Endodermal cell (in vitro differentiated cells): ENCODE data around the gene CTNND2. TPM values are rescaled to one million over a fixed set of nuclear protein-coding genes. Genes with fewer than 3 reads are reported as not detected.

Experiments used
- DNase-seq: peaks from one replicate; pipeline ENCODE4 v3.0.0-alpha.2; 2017
- H3K27ac ChIP-seq: 2 replicates; pipeline ENCODE4 v1.5.1; 2013; ENCODE audit warnings: mild to moderate bottlenecking, low read depth, low read length, moderate library complexity
- H3K27me3 ChIP-seq: 2 replicates; pipeline ENCODE4 v1.6.1; 2013; ENCODE audit warnings: mild to moderate bottlenecking, low read length, moderate library complexity; ENCODE audit not compliant: insufficient read depth, control insufficient read depth, poor library complexity, severe bottlenecking
- H3K36me3 ChIP-seq: 2 replicates; pipeline ENCODE4 v1.7.0; 2013; ENCODE audit warnings: mild to moderate bottlenecking, low read length, moderate library complexity; ENCODE audit not compliant: control insufficient read depth, insufficient read depth
- H3K4me1 ChIP-seq: one replicate; pipeline ENCODE4 v1.7.0; 2013; ENCODE audit warnings: low read length; ENCODE audit not compliant: control insufficient read depth, insufficient read depth
- H3K4me3 ChIP-seq: 2 replicates; pipeline ENCODE4 v1.5.1; 2013; ENCODE audit warnings: mild to moderate bottlenecking, low read length, moderate library complexity
- H3K9ac ChIP-seq: 2 replicates; pipeline ENCODE4 v1.6.1; 2013; ENCODE audit warnings: mild to moderate bottlenecking, low read length, moderate library complexity; ENCODE audit not compliant: poor library complexity, severe bottlenecking; ENCODE audit errors: extremely low read depth
- H3K9me3 ChIP-seq: 2 replicates; pipeline ENCODE4 v1.6.1; 2013; ENCODE audit warnings: mild to moderate bottlenecking, low read length, moderate library complexity; ENCODE audit not compliant: control insufficient read depth
- H3K27ac Mint-ChIP-seq: 2 replicates; pipeline ENCODE4 v1.8.0; 2020; ENCODE audit warnings: mixed read lengths
- H3K27me3 Mint-ChIP-seq: 2 replicates; pipeline ENCODE4 v1.8.0; 2021; ENCODE audit warnings: mild to moderate bottlenecking, mixed read lengths; ENCODE audit not compliant: insufficient read depth
- H3K36me3 Mint-ChIP-seq: 2 replicates; pipeline ENCODE4 v1.8.0; 2020; ENCODE audit warnings: low read depth, mixed read lengths
- H3K4me1 Mint-ChIP-seq: 2 replicates; pipeline ENCODE4 v1.8.0; 2020; ENCODE audit warnings: mixed read lengths
- H3K4me3 Mint-ChIP-seq: 2 replicates; pipeline ENCODE4 v1.8.0; 2020; ENCODE audit warnings: mild to moderate bottlenecking, moderate library complexity, mixed read lengths
- H3K9me3 Mint-ChIP-seq: 2 replicates; pipeline ENCODE4 v1.8.0; 2020; ENCODE audit warnings: mild to moderate bottlenecking, mixed read lengths
- WGBS, 2 experiments: methylation state at CpG; one replicate each; pipeline versions ENCODE4 v1.1.5 to v1.1.7; 2013; ENCODE audit warnings: missing lambda C conversion rate in 2 of 2, mixed read lengths in 1 of 2; ENCODE audit not compliant: insufficient coverage in 1 of 2, insufficient read length in 1 of 2; 5-methylcytosine and 5-hydroxymethylcytosine counted together
- total RNA-seq, 2 donors: library from RNA; stranded (reverse); fragmentation: NEBNext Ultra II Directional in 1 of 2; extraction: Animal tissue kit (Norgen Biotek cat#: 25700) in 1 of 2; gene quantifications; 2 replicates in 1 of 2; 3 replicates in 1 of 2; pipeline ENCODE4 v1.2.1, GENCODE V29; 2021
- TF ChIP-seq, protein P1 (sequence below): fragments of 200-600 bp; sonication (generic); conservative IDR thresholded peaks from 2 replicates; pipeline ENCODE4 v1.5.0; 2021; ENCODE audit warnings: antibody characterized with exemption, mild to moderate bottlenecking

CTNND2 gene
- total RNA-seq, 2 donors from 2014 or later, result 6.5 to 10.3 TPM

DNA sequence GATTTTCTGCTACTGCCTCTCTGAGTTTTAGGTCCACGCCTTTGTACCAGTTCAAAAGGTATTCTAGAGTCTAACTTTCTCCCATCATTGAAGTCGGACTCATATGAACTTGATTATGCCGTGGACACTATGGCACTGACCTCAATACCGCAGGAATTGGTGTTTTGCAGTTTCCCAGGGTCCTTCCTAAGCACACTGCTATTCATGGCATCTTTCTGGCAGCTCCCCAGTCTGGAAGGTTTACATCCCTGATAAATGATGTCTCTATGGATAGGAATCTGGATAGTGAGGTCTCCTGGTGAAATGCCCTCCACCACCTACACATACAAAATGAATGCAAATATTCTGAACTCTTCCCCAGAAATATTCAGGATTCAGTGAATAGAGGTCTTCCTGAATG lies 422.2 kb downstream of the CTNND2 start:
- Histone ChIP-seq H3K4me3 (no peak overlapping the region), H3K27me3 (no peaks in the 10 kb centered on the region), H3K27ac (no peak overlapping the region), H3K36me3 (no peaks in the 10 kb centered on the region), H3K9me3 (no peaks in the 10 kb centered on the region), H3K9ac (no peak overlapping the region), H3K4me1 (no peaks in the 10 kb centered on the region)
- TF ChIP-seq, protein P1, sequence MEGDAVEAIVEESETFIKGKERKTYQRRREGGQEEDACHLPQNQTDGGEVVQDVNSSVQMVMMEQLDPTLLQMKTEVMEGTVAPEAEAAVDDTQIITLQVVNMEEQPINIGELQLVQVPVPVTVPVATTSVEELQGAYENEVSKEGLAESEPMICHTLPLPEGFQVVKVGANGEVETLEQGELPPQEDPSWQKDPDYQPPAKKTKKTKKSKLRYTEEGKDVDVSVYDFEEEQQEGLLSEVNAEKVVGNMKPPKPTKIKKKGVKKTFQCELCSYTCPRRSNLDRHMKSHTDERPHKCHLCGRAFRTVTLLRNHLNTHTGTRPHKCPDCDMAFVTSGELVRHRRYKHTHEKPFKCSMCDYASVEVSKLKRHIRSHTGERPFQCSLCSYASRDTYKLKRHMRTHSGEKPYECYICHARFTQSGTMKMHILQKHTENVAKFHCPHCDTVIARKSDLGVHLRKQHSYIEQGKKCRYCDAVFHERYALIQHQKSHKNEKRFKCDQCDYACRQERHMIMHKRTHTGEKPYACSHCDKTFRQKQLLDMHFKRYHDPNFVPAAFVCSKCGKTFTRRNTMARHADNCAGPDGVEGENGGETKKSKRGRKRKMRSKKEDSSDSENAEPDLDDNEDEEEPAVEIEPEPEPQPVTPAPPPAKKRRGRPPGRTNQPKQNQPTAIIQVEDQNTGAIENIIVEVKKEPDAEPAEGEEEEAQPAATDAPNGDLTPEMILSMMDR, result no peak
- Mint-ChIP-seq H3K27ac (no peak overlapping the region), H3K36me3 (no peaks in the 10 kb centered on the region), H3K4me1 (no peaks in the 10 kb centered on the region), H3K9me3 (no peaks in the 10 kb centered on the region), H3K4me3 (no peak overlapping the region), H3K27me3 (no peaks in the 10 kb centered on the region)
- DNase-seq, result no peak
- WGBS, 2 experiments, result 95 to 100% methylated on average over 4 of the region's 4 CpGs

DNA sequence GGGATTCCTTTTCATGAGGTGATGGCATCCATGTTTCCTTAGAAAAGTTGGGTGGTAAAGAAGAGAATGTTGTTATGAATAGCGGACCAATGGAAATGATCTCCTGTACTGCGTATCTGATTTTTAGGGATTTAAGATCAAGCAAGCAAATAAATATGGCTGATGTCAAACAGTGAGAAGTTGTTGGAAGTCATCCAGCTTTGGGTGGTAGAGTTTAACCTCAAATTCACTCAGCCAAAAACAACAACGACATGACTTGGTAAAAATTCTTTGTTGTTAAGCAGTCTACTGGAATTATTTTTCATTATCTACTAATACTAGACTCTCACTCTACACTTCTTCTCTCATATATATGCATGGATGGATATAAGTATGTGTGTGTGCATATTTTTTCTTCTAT lies 426.5 kb downstream of the CTNND2 start:
- Histone ChIP-seq H3K9ac (no peak overlapping the region), H3K4me3 (no peak overlapping the region), H3K4me1 (no peaks in the 10 kb centered on the region), H3K9me3 (no peaks in the 10 kb centered on the region), H3K27me3 (no peaks in the 10 kb centered on the region), H3K27ac (no peak overlapping the region), H3K36me3 (no peaks in the 10 kb centered on the region)
- Mint-ChIP-seq H3K4me3 (no peak overlapping the region), H3K36me3 (no peaks in the 10 kb centered on the region), H3K9me3 (no peaks in the 10 kb centered on the region), H3K27ac (no peak overlapping the region), H3K4me1 (no peaks in the 10 kb centered on the region), H3K27me3 (no peaks in the 10 kb centered on the region)
- DNase-seq, result no peak
- TF ChIP-seq, protein P1, result no peak
- WGBS, 2 experiments, result 100% methylated on average over 3 of the region's 3 CpGs; no CpG with 5 or more reads in 1 of the 2 experiments

DNA sequence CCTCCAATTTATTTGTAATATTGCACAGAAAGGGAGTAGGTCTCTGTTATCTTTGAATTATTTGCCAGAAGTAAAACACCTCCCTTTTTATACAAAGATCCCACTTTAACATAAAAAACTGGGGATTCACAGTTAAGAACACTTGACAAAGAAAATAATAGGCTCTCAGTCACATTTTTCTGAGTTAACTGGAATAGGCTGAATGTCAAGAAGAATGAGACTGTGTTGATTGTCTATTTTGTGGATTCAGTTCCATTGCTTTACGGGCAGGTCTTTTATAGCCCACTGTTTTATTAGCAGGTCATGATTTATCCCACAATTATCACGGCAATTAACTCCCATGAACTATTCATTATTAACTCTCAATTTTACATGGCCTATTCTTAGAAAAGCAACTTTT lies 427.4 kb downstream of the CTNND2 start:
- 94% methylated on average over 2 of the region's 2 CpGs; no CpG with 5 or more reads in 1 of the 2 experiments for WGBS, 2 experiments
- Histone ChIP-seq H3K9me3 (no peaks in the 10 kb centered on the region), H3K4me1 (no peaks in the 10 kb centered on the region), H3K4me3 (no peak overlapping the region), H3K27ac (no peak overlapping the region), H3K9ac (no peak overlapping the region), H3K27me3 (no peaks in the 10 kb centered on the region), H3K36me3 (no peaks in the 10 kb centered on the region)
- TF ChIP-seq, protein P1, result no peak
- H3K4me3 Mint-ChIP-seq, result no peak overlapping the region
- H3K27ac Mint-ChIP-seq, result no peak overlapping the region
- no peak for DNase-seq
- H3K4me1 Mint-ChIP-seq, result no peaks in the 10 kb centered on the region
- H3K9me3 Mint-ChIP-seq, result no peaks in the 10 kb centered on the region
- no peaks in the 10 kb centered on the region for H3K27me3 Mint-ChIP-seq
- H3K36me3 Mint-ChIP-seq, result no peaks in the 10 kb centered on the region
